Measurements from ENCODE around the gene IMMP2L.

GRCh38 chr7:111068618-111069017 is 493.7 kb downstream of the IMMP2L start:
- TF ChIP-seq POLR2A (IDR thresholded peaks at IDR 0.05): no peak
- TF ChIP-seq CTCF (IDR thresholded peaks at IDR 0.05): no peak

Measured in right lobe of liver (tissue), 4 donors.